DND-41 (cell line): ENCODE measurements around the gene PTPRZ1.

Experiments
- ATAC-seq: fragments of 200-7000 bp; cut with Tn5 transposase; 3 replicates; pipeline ENCODE4 v1.9.1; 2021; ENCODE audit warnings: low read depth; ENCODE audit not compliant: insufficient read depth
- DNase-seq: peaks from one replicate; pipeline ENCODE4 v3.0.0-alpha.2; 2020
- H2AFZ ChIP-seq: 2 replicates; pipeline ENCODE4 v1.6.0; 2012; ENCODE audit warnings: low read depth, low read length
- H3K27ac ChIP-seq: 2 replicates; pipeline ENCODE4 v1.5.1; 2012; ENCODE audit warnings: low read length, inconsistent platforms
- H3K27me3 ChIP-seq: fragments of 200-600 bp; sonication (generic); 2 replicates; pipeline ENCODE4 v1.6.0; 2012; ENCODE audit warnings: low read length, mild to moderate bottlenecking, inconsistent platforms; ENCODE audit not compliant: insufficient read depth, poor library complexity
- H3K36me3 ChIP-seq: 2 replicates; pipeline ENCODE4 v1.5.1; 2012; ENCODE audit warnings: low read length, inconsistent platforms; ENCODE audit not compliant: insufficient read depth
- H3K4me1 ChIP-seq: 2 replicates; pipeline ENCODE4 v1.5.1; 2012; ENCODE audit warnings: mild to moderate bottlenecking, low read length; ENCODE audit not compliant: insufficient read depth
- H3K4me2 ChIP-seq: 2 replicates; pipeline ENCODE4 v1.6.0; 2012; ENCODE audit warnings: mild to moderate bottlenecking, moderate library complexity, low read length, inconsistent platforms; ENCODE audit not compliant: insufficient read depth
- H3K4me3 ChIP-seq, 2 experiments: fragments of 200-600 bp in 1 of 2; shearing (Covaris generic) in 1 of 2; 2 replicates each; pipeline ENCODE4 v1.5.1; 2012 to 2016; ENCODE audit warnings: inconsistent platforms in 2 of 2, low read length in 2 of 2, mild to moderate bottlenecking in 2 of 2, low read depth in 1 of 2, moderate library complexity in 1 of 2
- H3K79me2 ChIP-seq: 2 replicates; pipeline ENCODE4 v1.6.0; 2012; ENCODE audit warnings: low read length, inconsistent platforms; ENCODE audit not compliant: insufficient read depth
- H3K9ac ChIP-seq: 2 replicates; pipeline ENCODE4 v1.6.0; 2012; ENCODE audit warnings: low read depth, mild to moderate bottlenecking, inconsistent platforms, low read length, moderate library complexity
- H3K9me3 ChIP-seq: 2 replicates; pipeline ENCODE4 v1.5.1; 2012; ENCODE audit warnings: low read length, moderate library complexity, mild to moderate bottlenecking, inconsistent platforms; ENCODE audit not compliant: insufficient read depth, severe bottlenecking
- H4K20me1 ChIP-seq: 2 replicates; pipeline ENCODE4 v1.6.0; 2012; ENCODE audit warnings: low read length; ENCODE audit not compliant: insufficient read depth
- EZH2 ChIP-seq: IDR thresholded peaks from 3 replicates; pipeline ENCODE4 v1.6.1; 2012; ENCODE audit warnings: borderline replicate concordance, low read depth, mild to moderate bottlenecking, moderate library complexity, low read length, inconsistent platforms; ENCODE audit not compliant: severe bottlenecking
- TF ChIP-seq, protein P1 (sequence below): IDR thresholded peaks from 2 replicates; pipeline ENCODE4 v1.5.1; 2012; ENCODE audit warnings: borderline replicate concordance, low read length, moderate library complexity, mild to moderate bottlenecking; ENCODE audit not compliant: poor library complexity, severe bottlenecking; ENCODE audit errors: extremely low read depth

Gene PTPRZ1

DNA sequence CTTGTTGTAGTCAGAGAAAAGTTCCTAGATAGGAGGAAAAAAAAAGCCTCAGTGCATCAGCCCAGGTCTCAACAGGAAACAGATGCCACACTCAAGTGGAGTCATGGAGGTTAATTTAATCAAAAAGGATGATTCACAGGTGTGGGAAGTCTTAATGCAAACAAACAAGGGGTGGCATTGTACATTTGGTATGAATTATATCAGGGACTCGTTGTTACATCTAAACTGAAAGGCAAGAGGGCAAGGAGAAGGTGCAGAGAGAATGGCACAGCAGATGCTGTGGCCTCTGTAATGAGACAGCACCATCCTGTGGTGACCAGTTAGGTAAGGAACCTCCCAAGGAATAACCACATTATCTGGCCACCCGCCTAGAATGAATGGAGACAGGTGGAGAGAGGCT is 133.7 kb downstream of the PTPRZ1 start:
- no peak overlapping the region for H2AFZ ChIP-seq

DNA sequence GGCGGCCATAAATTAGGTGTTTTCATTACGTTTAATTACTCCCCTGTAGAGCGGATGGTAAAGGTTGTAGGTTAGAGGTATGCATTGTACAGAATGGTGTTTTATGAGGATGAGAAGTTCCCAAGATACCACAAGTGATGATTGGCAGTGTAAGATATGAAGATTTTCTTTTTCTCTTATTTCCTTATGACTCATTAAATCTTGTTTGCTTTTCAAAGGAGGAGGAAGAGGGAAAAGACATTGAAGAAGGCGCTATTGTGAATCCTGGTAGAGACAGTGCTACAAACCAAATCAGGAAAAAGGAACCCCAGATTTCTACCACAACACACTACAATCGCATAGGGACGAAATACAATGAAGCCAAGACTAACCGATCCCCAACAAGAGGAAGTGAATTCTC is 137.2 kb downstream of the PTPRZ1 start:
- Histone ChIP-seq H3K9ac (no peak overlapping the region), H3K4me1 (no peaks in the 10 kb centered on the region), H3K4me3 (no peak overlapping the region), H2AFZ (no peak overlapping the region), H3K79me2 (no peaks in the 10 kb centered on the region), H3K9me3 (no peaks in the 10 kb centered on the region), H3K36me3 (no peaks in the 10 kb centered on the region), H3K27me3 (no peaks in the 10 kb centered on the region), H3K4me2 (no peak overlapping the region), H4K20me1 (no peaks in the 10 kb centered on the region), H3K27ac (no peak overlapping the region)
- DNase-seq (no peak), ATAC-seq (no peak)
- no peak for TF ChIP-seq EZH2

More for the DNA sequence above, 133.7 kb downstream of the PTPRZ1 start:
- Histone ChIP-seq H3K36me3 (no peaks in the 10 kb centered on the region), H3K4me3 (no peak overlapping the region), H3K4me2 (no peak overlapping the region), H3K27me3 (no peaks in the 10 kb centered on the region), H3K79me2 (no peaks in the 10 kb centered on the region), H3K27ac (no peak overlapping the region), H4K20me1 (no peaks in the 10 kb centered on the region), H3K4me1 (no peaks in the 10 kb centered on the region), H3K9me3 (no peaks in the 10 kb centered on the region), H3K9ac (no peak overlapping the region)
- TF ChIP-seq EZH2 = no peak
- TF ChIP-seq, protein P1, sequence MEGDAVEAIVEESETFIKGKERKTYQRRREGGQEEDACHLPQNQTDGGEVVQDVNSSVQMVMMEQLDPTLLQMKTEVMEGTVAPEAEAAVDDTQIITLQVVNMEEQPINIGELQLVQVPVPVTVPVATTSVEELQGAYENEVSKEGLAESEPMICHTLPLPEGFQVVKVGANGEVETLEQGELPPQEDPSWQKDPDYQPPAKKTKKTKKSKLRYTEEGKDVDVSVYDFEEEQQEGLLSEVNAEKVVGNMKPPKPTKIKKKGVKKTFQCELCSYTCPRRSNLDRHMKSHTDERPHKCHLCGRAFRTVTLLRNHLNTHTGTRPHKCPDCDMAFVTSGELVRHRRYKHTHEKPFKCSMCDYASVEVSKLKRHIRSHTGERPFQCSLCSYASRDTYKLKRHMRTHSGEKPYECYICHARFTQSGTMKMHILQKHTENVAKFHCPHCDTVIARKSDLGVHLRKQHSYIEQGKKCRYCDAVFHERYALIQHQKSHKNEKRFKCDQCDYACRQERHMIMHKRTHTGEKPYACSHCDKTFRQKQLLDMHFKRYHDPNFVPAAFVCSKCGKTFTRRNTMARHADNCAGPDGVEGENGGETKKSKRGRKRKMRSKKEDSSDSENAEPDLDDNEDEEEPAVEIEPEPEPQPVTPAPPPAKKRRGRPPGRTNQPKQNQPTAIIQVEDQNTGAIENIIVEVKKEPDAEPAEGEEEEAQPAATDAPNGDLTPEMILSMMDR = no peak
- ATAC-seq = no peak
- no peak for DNase-seq

DNA sequence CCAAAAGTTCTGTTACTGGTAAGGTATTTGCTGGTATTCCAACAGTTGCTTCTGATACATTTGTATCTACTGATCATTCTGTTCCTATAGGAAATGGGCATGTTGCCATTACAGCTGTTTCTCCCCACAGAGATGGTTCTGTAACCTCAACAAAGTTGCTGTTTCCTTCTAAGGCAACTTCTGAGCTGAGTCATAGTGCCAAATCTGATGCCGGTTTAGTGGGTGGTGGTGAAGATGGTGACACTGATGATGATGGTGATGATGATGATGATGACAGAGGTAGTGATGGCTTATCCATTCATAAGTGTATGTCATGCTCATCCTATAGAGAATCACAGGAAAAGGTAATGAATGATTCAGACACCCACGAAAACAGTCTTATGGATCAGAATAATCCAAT is 140.1 kb downstream of the PTPRZ1 start:
- Histone ChIP-seq H3K79me2 (no peaks in the 10 kb centered on the region), H3K27me3 (no peaks in the 10 kb centered on the region), H3K4me3 (no peak overlapping the region), H3K27ac (no peak overlapping the region), H3K36me3 (no peaks in the 10 kb centered on the region), H3K9ac (no peak overlapping the region), H4K20me1 (no peaks in the 10 kb centered on the region), H3K4me1 (no peaks in the 10 kb centered on the region), H3K9me3 (no peaks in the 10 kb centered on the region), H2AFZ (no peak overlapping the region), H3K4me2 (no peak overlapping the region)
- ATAC-seq (no peak; the same call in 2 of the 3 replicates), DNase-seq (no peak)
- no peak for TF ChIP-seq EZH2
- TF ChIP-seq, protein P1 = no peak

DNA sequence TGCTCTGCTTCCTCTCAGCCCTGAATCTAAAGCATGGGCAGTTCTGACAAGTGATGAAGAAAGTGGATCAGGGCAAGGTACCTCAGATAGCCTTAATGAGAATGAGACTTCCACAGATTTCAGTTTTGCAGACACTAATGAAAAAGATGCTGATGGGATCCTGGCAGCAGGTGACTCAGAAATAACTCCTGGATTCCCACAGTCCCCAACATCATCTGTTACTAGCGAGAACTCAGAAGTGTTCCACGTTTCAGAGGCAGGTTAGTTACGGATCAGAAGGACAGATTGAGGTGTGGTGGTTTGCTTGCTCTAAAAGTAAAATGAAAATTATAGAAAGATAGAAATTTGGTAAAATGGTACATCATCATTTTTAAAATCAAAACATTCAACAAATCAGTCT is 140.7 kb downstream of the PTPRZ1 start:
- no peaks in the 10 kb centered on the region for H3K4me1 ChIP-seq
- H3K4me3 ChIP-seq = no peak overlapping the region
- H2AFZ ChIP-seq = no peak overlapping the region
- no peak overlapping the region for H3K27ac ChIP-seq
- no peaks in the 10 kb centered on the region for H3K9me3 ChIP-seq
- H3K9ac ChIP-seq = no peak overlapping the region
- no peaks in the 10 kb centered on the region for H3K79me2 ChIP-seq
- no peak for ATAC-seq
- H3K4me2 ChIP-seq = no peak overlapping the region
- no peak for TF ChIP-seq EZH2
- TF ChIP-seq, protein P1 = no peak
- no peaks in the 10 kb centered on the region for H3K27me3 ChIP-seq
- DNase-seq = no peak
- H4K20me1 ChIP-seq = no peaks in the 10 kb centered on the region
- no peaks in the 10 kb centered on the region for H3K36me3 ChIP-seq
